Activated CD4-positive, CD25-positive, alpha-beta regulatory T cell treated with anti-CD3 and anti-CD28 coated beads, Interleukin-2, amount 50 U/mL, for 16 hours (primary cell): ENCODE measurements around the gene ACER3.
A peak's percentile ranks its signal among the peaks of the same experiment; 100 is the strongest.
"Not testable (repeated sequence)": the region's sequence is repeated elsewhere in the genome, so short reads cannot be mapped to it uniquely, and the experiment has no call there.

Experiments used
- DNase-seq: peaks from one replicate; pipeline ENCODE4 v3.0.0-alpha.2; 2020; ENCODE audit warnings: low read depth, low spot score

Gene ACER3

DNA sequence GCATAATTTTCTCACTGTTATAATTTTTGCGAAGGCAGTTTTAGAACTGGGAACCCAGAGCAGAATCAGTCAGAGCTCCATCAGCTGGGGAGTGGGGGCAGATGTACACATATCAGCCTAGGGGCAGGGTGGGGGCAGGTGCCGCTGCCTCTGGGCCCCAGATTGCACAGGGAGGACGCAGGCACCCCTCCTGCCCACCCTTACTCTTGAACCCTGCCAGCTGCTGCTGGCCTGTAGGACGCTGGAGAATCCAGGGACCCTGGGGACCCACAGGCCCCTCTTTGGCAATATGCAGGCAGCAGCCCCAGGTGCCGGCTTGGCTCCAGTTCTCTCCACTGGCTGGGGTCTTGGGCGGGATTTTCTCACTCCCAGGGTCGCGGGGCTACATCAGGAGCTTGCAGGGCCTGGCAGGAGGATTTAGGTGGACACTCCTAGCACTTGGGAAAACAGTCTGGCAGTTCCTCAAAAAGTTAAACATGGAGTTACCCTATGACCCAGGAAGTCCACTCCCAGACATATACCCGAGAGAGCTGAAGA lies 197.3 kb downstream of the ACER3 start:
- DNase-seq, result no peak

DNA sequence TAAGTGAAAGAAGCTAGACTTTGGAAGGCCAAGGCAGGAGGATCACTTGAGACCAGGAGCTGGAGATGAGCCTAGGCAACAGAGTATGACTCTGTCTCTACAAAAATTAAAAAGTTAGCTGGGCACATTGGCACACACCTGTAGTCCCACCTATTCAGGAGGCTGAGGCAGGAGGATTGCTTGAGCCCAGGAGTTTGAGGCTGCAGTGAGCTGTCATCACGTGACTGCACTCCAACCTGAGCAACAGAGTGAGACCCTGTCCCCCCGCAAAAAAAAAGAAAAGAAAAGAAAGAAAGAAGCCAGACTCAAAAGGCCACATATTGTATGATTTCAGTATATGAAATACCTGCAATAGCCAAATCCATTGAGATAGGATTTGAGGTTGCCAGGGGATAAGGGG lies 198.2 kb downstream of the ACER3 start:
- DNase-seq, result no peak

DNA sequence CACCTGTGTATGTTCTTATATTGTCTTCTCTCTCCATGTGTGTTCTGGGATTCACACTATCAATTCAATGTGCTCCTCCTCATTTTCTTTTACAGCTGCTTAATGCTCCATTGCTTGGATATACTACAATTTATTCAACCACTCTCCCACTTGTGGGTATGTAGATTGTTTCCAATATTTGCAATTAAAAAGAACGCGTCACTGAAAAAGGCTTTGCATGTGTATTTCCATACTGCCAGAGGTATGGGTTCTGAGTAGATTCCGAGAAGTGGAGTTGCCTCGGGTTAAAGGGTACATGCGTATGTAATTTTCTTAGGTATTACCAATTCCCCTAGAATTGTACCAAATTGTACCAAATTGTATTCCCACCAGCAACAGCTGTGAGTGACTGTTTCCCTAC lies 199.1 kb downstream of the ACER3 start:
- no peak for DNase-seq

DNA sequence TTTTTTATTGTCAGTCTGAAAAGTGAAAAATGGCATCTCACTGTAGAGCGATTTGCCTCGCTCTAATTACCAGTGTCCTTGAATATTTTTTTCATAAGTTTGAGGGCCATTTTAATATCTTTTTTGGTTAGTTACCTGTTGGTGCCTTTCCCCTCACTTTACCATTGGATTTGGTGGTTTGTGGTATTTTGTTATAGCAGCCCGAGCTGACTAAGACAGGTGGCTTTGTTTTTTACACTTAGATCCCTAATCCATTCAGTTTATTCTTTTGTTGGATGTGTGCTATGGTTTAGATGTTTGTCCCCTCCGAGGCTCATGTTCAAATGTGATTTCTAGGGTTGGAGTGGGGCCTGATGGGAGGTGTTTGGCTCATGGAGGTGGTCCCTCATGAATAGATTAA lies 199.5 kb downstream of the ACER3 start:
- DNase-seq, result no peak

DNA sequence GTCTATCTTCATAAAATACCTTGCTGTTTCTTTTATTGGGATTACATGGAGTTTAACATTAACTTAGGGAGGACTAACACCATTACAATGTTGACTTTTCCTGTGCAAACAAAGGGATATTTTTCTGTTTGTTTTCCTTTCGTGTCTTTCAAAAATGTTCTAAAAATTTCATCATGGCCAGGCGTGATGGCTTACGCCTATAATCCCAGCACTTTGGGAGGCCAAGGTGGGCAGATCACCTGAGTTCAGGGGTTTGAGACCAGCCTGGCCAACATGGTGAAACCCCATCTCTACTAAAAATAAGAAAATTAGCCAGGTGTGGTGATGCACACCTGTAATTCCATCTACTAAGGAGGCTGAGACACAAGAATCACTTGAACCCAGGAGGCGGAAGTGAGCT lies 200.5 kb downstream of the ACER3 start:
- not testable (repeated sequence) for DNase-seq

DNA sequence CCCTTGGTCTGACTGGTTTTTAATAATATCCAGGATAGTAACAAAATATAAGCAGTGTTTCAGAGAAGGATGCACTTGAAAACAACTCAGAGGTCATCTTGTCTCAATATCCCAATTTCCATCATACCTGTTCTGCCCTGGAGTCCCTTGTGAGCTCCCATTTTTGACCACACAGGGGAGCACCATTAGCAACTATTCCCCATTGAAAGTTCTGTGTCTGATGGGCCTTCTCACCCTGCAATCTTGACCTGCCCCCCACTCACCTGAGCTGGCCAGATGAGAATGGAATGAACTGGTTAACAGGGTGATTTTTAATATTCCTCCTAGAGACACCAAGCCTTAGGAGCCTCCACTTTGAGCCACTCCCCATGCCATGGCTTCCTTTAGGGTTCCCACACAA lies 202.2 kb downstream of the ACER3 start:
- no peak for DNase-seq

DNA sequence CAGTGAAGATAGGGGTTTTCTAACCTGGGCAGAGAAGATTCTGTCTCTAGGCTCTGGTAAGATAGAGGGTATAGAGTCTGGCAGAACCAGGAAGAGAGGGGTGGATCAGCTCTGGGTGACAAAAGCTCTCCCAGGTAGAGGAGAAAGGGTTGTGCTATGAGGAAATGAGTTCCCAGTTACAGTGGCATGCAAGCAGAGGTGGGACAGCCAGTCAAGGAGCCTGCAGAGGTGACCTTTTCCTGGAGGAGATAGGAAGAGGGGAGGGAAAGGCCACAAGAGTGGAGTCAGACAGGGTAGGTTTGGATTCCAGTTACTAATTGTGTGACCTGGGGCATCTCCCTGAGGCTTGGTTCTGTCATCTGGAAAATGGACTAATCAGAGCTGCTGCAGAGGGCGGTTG lies 202.7 kb downstream of the ACER3 start:
- DNase-seq, result no peak

DNA sequence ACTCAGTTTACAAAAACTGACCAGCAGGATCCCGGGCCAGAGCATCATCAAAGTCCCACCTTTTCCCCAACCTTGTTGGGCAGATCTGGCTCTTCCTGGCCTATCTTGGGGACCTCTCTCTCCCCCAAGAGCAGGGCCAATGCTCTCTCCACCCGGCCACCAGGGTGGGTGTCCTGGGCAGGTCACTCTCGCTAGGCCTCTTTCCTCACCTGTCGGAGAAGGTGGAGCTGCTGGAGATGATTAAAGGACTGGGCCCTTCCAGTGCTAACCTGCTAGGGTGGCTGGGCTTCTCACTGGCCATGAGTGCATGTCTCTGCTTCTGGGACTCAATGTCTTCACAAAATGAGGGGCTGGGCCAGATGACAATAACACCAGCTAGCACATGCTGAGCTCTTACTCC lies 203.1 kb downstream of the ACER3 start:
- no peak for DNase-seq

DNA sequence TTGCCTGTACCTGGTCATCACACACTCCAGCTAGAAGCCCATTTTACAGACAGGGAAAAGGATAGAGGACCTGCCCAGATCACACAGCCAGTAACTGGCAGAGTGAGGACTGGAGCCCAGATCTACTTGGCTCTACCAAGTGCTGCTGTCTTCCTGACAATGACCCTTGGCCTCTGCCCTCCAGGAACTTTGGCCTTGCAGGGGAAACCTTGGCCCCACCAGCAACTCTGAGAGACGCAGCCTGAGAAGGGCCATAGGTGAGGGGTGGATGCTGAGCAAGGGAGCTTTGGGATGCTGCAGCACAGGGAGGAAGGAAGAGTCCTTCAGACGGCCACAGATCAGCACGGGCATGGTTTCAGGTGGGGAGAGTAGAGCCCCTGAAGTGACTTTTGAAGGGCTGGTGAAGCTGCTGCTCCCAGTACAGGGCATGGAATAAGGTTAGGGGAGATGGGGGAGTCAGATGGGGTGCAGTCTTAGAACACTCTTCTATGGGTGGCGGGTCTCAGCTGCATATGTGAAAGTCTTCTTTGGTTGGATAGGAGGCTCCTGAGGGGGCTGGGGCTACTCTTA lies 204.0 kb downstream of the ACER3 start:
- no peak for DNase-seq

DNA sequence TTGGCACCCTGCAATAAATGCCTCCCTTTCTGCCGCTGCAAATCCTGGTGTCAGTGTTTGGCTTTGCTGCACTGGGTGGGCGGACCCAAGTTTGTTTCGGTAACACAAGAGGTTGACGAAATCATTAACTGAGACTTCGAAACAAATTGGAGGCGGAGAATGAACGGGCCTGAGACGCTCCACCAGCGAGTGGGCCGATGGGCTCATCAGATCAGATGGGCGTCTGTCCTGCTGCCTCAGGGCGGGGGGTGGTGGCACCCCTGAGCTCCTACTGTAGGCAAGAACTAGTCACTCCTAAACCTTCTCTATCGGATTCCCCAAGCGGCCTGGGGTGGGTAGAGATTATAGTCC lies 205.1 kb downstream of the ACER3 start:
- DNase-seq, result no peak

DNA sequence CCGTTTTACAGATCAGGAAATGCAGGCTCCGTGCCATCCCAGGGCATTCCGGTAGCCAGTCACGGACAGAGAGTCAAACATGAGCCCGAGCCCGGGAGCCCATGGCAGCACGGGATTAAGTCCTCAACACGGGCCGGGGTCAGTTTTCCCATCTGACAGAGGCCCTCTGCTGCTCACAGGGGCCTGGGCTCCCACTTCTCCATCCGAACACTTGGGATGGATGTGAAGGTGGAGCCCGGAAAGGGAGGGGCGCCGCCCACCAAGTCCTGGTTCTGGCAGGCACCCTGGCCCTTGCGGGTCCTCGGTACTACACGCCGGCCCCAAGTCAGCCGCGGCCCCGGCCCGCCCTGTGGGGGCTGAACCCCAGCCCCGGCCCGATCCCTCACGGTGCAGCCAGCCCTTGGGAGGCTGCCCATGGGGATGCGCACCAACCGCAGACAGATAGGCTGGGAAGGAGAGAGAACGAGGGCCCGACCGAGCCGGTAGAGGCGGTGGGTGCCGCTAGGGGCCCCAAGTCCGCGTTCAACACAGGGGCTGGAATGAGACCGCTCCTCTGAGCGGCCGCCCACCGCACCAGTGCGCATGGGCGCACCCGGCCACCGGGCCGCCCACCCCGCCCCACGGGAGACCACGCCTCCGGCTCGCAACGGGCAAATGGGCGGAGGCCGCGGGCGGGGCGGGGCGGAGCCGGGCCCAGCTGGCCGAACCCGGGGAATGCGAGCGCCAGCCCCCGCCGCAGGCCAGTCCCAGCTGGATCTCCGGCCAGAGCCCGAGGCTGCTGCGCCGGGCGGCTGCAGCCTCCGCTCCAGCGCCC lies 205.7 kb downstream of the ACER3 start, which contains the start of gene CAPN5:
Gene CAPN5 (plus strand): TSS at position 743 of the 814 bp plus-strand sequence. CDS start 17,916 bp downstream, outside the sequence.
- peak; percentile 75 for DNase-seq

DNA sequence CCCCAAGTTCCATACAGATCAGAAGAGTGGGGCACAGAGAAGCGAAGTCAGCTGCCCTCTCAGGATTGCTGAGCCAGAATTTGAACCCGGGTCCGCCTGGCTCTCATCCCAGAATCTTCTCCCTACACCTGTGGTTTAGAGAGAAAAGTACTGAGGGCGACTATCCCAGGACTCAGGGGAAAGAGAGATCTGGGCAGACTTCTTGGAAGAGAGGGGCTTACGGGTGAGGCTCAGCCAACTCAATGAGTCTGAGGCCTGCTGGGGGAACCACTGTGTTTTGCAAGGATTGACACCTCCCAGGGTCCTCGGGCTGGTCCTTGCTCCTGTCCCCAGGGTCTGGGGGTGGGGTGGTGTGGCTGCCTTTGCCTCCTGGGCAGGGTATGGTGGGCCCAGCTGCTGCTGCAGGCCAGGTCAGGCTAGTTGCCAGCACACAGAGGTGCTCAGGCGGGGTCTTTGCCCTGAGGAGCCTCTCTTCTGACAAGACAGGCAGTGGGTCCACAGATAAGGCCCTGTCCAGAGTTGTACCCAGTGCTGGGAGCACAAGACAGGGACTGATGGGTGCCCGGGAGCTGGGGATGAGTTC lies 207.2 kb downstream of the ACER3 start:
- DNase-seq, result no peak

DNA sequence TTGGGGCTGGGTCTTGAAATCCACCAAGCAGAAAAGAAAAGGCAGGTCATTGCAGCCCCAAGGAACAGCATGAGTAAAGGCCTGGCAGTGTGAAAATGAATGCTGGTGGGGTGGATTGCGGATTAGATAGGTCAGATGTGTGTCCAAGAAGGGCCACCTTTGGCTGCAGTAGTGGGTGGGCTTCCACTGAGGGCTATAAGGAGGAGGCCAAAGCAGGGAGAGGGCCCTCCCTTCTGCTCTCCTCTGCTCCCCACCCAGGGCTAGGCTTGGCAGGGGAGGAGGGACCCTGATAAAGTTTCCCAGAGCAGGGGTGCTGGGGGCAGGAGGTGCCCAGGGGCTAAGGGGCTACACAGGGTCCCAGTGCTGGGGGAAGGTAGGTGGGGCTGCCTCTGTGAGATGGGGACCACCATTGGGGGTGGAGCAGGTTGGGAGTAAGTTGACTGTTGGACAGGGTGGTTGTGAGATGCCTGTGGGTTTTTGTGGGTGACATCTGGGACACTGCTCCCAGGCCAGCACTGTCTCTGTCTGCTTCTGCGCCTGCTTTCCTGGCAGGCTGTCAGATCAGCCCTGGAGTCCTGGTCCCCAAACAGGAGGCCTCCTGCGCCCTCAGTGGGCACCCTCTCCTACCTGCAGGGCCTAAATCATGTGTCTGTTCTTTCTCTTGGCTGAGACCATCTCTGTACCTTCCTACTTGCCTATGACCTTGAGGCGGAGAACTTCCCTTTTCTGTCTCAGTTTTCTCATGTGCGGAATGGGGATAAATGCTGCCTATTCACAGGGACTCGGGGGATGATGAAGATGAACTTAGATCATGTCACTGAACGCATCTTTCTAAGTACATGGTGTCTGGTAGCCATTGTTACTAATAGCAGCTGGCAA lies 208.0 kb downstream of the ACER3 start:
- DNase-seq, result no peak

DNA sequence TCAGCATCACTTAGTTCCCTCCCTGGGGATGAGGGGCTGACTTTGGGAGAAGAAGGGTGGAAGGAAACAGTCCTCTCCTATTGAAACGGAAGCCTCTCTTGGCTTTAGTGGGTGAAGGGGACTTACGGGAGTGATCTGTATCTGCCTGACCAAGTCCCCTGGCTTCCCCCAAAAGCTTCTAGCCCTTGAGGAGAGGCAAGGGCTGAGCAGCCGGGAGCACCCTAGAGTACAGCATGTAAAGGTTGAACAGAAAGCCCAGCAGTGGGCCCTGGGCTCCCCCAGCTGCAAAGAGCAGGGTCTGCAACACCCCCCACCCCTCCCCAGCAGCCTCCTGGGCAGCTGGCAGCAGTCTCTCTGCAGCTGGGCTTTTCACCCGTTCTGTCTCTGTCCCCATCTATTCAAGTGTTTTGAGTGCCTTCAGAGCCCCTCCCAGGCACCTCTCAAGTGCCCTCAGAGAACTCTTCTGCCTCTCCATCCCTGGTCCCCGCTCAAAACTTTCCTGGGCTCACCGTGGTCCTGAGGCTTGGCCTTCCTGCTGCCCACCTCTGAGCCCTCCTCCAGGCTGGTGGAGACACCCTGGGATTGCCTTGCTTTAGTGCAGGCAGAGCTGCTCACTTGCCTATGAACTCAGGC lies 208.7 kb downstream of the ACER3 start:
- no peak for DNase-seq

DNA sequence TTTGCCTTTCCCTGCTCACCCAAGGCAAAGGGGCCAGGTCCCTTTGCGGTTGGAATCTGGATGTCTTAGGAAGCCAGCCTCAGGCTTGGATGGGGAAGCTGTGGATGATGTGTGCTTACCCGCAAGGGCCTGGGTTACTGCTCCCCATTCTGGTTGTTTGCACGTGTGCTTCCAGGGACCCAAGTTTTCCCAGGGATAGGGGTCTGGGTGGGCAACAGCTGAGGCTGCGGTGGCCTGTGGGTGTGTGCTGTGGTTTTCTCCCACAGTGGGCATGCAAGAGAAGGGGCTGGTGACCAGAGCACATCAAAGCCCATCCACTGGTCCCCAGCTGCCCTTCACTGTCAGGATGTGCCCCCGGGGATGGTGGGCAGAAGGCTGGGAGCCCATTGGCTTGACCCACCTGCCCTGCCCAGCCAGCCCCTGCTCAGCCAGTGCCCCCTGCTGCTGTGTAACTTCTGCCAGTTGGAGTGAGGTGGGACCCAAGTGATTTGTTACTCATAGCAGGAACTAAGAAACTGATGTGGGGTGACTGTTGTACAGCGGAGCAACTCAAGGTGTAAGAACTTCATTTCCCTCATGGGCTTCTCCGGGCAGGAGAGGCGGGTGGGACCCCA lies 209.4 kb downstream of the ACER3 start:
- no peak for DNase-seq

DNA sequence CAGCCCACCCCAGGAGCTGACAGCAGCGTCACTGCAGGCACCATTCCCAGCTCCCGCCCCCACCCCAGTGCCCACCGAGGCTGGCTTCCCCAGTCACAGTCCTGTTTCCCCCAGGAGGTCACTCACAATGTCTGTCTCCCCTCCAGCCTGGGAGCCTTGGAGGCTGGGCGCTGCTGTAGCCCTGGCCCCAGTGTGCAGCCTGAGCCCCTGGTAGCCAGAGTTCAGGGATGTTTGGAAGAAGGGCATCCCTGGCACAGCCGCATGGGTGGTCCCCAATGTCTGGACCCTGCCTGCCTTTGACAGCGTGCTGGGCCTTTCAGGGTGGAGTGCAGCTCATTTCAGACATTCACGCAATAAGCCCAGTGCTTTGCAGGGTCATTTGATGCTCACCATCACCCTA lies 210.4 kb downstream of the ACER3 start:
- no peak for DNase-seq

DNA sequence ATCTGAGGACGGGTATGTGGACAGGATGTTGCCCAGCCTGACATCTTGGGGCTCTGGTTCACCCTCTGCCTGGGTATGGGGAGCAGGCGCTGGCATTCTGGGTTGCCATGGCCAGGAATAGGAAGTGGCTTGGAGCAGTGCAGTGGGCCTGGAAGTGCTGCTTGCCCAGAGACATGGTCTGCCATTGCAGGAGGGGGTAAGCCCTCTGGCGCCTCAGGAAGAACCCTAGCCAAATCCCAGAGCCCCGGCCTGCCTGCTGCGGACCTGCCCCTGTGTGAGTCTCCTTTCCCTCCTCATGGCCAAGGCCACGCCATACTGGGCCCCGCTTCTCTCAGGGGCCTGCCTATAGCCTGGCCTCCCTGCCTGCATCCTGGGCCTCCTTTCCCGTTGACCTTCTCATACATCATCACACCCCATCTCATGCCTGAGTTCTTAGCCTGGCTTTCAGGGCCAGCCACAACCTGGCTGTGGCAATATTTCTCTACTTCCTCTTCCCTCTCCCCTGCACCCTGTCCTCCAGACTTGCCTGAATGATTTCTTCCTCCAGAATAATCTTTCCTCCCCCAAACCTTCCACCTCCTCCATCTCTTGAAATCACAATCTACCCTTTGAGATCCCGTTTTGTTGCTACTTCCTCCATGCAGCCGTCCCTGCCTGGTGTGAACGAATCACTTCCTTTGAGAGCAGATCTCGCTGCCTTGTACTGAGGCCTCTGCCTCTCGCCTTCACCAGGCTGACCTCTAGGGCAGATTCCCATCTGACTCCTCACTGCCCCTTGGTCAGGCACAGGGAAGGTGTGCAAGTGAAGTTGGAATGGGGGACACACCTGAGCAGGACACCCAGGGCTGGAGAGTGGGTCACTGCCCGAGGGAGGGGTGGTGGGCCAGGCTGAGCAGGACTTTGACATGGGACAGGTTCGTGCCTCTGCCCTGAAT lies 211.2 kb downstream of the ACER3 start:
- DNase-seq, result no peak

DNA sequence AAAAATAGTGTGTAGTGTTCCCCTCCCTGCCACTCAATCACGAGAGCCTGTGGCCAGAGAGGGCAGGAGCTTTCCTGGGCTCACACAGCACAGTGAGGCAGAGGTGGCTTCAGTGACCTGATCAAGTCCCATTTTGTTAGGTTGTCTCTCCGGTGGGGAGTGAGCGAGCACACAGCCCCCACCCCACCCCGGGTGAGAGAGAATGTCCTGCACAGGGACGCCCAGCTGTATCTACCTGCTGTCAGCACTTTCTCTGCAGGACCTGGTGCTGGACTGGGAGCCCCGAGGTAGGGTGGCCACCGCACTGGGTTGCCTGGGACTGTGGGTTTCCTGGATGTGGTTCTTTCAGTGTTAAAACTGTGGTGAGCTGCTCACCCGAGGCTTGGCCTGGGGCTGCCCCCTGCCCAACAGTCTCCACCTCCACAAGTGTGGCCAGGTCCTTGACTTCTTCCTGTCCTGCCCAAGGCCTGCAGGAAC lies 212.2 kb downstream of the ACER3 start:
- no peak for DNase-seq

DNA sequence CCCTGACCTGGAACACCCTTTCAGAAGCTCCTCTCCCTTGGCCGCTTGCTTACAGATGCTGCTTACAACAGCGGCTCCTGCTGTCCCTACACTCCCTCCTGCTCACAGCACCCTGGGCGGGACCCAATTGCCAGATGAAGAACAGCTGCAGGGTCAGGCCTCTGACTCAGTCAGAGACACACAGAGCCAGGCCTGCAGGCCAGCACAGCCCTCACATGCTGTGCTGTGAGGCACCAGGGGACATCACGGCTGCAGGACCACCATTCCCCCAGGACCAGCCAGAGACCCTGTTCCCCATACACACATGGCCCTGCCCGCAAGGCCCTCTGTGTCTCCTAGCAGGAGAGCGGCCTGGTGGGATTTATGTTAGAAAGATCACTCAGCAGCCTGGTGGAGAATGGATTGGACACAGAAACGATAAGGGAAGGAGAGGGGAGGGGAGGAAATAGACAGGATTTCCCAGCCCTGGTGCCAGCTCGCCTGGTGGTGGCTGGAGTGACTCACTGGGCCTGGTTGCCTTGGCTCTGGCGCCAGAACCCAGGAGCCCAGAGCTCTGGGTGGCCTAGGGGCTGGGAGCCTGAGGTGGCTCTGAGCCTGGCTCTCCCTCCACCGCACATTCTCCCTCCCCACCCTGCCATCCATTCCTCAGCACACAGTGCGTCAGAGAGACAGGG lies 212.7 kb downstream of the ACER3 start:
- no peak for DNase-seq
